ENCODE results near the gene ZNF500. TPM values are rescaled to one million over a fixed set of nuclear protein-coding genes. Genes with fewer than 3 reads are reported as not detected.
A peak's percentile ranks its signal among the peaks of the same experiment; 100 is the strongest.

Gene ZNF500
- total RNA-seq, 1 experiment from 2014 or later = 8.1 TPM

GRCh38 chr16:4783251-4783950, 16.4 kb upstream of the ZNF500 start:
- DNase-seq (ENCODE audit: low read depth, low spot score) = no peak
- in situ Hi-C loops (cut with HindIII; ENCODE audit: low pct_unique_long_range_greater_than_20kb, low sequenced_read_pairs) = no loop called here

GRCh38 chr16:4780235-4780634, 13.3 kb upstream of the ZNF500 start:
- in situ Hi-C loops (cut with HindIII; ENCODE audit: low pct_unique_long_range_greater_than_20kb, low sequenced_read_pairs) = no loop called here
- DNase-seq (ENCODE audit: low read depth, low spot score) = no peak

- in situ Hi-C loops (cut with HindIII; ENCODE audit: low pct_unique_long_range_greater_than_20kb, low sequenced_read_pairs) = no loop called here
- no peak for DNase-seq (ENCODE audit: low read depth, low spot score)
Observed at GRCh38 chr16:4778050-4778392, 11.1 kb upstream of the ZNF500 start.

GRCh38 chr16:4777339-4778049, 10.5 kb upstream of the ZNF500 start:
- in situ Hi-C loops (cut with HindIII; ENCODE audit: low pct_unique_long_range_greater_than_20kb, low sequenced_read_pairs) = no loop called here
- DNase-seq (ENCODE audit: low read depth, low spot score) = no peak

GRCh38 chr16:4776141-4776705, 9.3 kb upstream of the ZNF500 start:
- DNase-seq (ENCODE audit: low read depth, low spot score) = no peak
- in situ Hi-C loops (cut with HindIII; ENCODE audit: low pct_unique_long_range_greater_than_20kb, low sequenced_read_pairs) = no loop called here

- in situ Hi-C loops (cut with HindIII; ENCODE audit: low pct_unique_long_range_greater_than_20kb, low sequenced_read_pairs) = no loop called here
- DNase-seq (ENCODE audit: low read depth, low spot score) = no peak
Observed at GRCh38 chr16:4775005-4775404, 8.0 kb upstream of the ZNF500 start.

GRCh38 chr16:4772351-4772750, 5.4 kb upstream of the ZNF500 start:
- no peak for DNase-seq (ENCODE audit: low read depth, low spot score)
- in situ Hi-C loops (cut with HindIII; ENCODE audit: low pct_unique_long_range_greater_than_20kb, low sequenced_read_pairs) = no loop called here

- no peak for DNase-seq (ENCODE audit: low read depth, low spot score)
- in situ Hi-C loops (cut with HindIII; ENCODE audit: low pct_unique_long_range_greater_than_20kb, low sequenced_read_pairs) = no loop called here
Observed at GRCh38 chr16:4771646-4772045, 4.7 kb upstream of the ZNF500 start.

GRCh38 chr16:4769306-4769638, 2.3 kb upstream of the ZNF500 start:
- no peak for DNase-seq (ENCODE audit: low read depth, low spot score)
- in situ Hi-C loops (cut with HindIII; ENCODE audit: low pct_unique_long_range_greater_than_20kb, low sequenced_read_pairs) = no loop called here

GRCh38 chr16:4768549-4769305, 1.8 kb upstream of the ZNF500 start:
- in situ Hi-C loops (cut with HindIII; ENCODE audit: low pct_unique_long_range_greater_than_20kb, low sequenced_read_pairs) = no loop called here
- peak; percentile 96 for DNase-seq (ENCODE audit: low read depth, low spot score)

- in situ Hi-C loops (cut with HindIII; ENCODE audit: low pct_unique_long_range_greater_than_20kb, low sequenced_read_pairs) = no loop called here
- DNase-seq (ENCODE audit: low read depth, low spot score) = peak; percentile 26
Observed at GRCh38 chr16:4767872-4768548, 1.0 kb upstream of the ZNF500 start.

GRCh38 chr16:4765511-4766474, 1.2 kb downstream of the ZNF500 start:
- in situ Hi-C loops (cut with HindIII; ENCODE audit: low pct_unique_long_range_greater_than_20kb, low sequenced_read_pairs) = no loop called here
- DNase-seq (ENCODE audit: low read depth, low spot score) = no peak

GRCh38 chr16:4763791-4764190, 3.2 kb downstream of the ZNF500 start:
- no peak for DNase-seq (ENCODE audit: low read depth, low spot score)
- in situ Hi-C loops (cut with HindIII; ENCODE audit: low pct_unique_long_range_greater_than_20kb, low sequenced_read_pairs) = no loop called here

GRCh38 chr16:4762205-4762604, 4.8 kb downstream of the ZNF500 start:
- no peak for DNase-seq (ENCODE audit: low read depth, low spot score)
- in situ Hi-C loops (cut with HindIII; ENCODE audit: low pct_unique_long_range_greater_than_20kb, low sequenced_read_pairs) = no loop called here

- in situ Hi-C loops (cut with HindIII; ENCODE audit: low pct_unique_long_range_greater_than_20kb, low sequenced_read_pairs) = no loop called here
- no peak for DNase-seq (ENCODE audit: low read depth, low spot score)
Observed at GRCh38 chr16:4760221-4760910, 6.6 kb downstream of the ZNF500 start.

GRCh38 chr16:4755687-4756086, 11.3 kb downstream of the ZNF500 start:
- in situ Hi-C loops (cut with HindIII; ENCODE audit: low pct_unique_long_range_greater_than_20kb, low sequenced_read_pairs) = no loop called here
- no peak for DNase-seq (ENCODE audit: low read depth, low spot score)
